ENCODE data around the gene GBA3.

GBA3 gene

GRCh38 chr4:22790631-22791030 lies 97.9 kb downstream of the GBA3 start:
- DNase-seq, result no peak

DNA sequence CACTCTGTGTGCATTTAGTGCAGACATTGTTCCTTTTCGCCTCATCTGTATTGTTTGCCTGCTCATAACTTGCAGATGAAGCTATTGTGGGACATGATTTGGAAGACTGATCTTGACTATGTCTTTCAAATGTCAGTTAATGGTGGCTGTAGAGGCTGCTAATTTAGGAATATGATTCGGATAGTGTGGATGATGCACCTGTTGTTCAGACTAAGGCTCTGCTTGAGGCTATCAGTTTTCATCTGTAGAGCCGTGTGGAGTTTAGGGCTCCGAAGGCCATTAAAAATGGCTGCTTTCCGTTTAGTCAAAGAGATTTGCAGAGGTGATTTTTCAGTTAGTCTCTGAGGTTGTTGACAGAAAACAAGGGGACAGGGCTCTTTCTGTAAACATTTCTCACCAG lies 102.0 kb downstream of the GBA3 start:
- DNase-seq, result no peak

GRCh38 chr4:22801391-22801790 lies 108.7 kb downstream of the GBA3 start:
- no peak for DNase-seq

GRCh38 chr4:22802876-22803275 lies 110.1 kb downstream of the GBA3 start:
- no peak for DNase-seq

DNA sequence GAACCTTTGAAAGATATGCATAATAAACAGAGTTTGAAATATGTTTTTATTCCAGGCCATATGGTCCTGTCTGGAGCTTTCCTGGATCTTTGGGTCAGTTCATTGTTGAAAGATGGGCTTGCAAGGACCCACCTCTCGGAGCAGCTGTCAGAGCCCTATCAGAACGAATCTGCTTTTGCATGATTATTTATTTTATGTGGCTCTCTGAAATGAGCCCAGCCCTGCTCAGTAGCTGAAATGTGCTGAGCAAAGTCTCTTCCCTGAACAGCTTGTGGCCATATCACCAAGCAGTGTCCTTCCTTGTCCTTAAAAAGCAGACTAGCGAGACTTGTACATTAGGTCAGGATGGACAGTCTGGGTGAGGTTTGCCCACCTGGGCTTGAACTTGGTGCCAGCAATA lies 110.8 kb downstream of the GBA3 start:
- DNase-seq, result peak; percentile 54

DNA sequence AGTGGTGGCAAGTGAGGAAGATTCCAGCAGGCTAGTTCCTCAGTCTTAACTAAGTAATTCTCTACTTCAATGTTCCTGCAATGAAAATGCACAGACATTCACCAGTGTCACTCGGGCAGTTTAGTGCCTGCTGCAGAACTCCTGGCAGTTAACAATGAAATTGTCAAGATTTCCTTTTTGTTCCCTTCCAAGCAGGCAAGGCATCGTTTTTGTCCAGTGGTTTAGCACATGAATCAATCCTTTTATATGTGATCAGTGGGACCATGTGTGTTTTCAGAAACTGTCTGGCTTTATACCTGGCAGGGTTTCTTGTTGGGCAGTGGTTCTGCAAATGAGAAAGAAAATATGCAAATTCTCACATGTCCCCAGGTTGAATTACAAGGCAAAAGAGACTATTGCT lies 122.2 kb downstream of the GBA3 start:
- no peak for DNase-seq

DNA sequence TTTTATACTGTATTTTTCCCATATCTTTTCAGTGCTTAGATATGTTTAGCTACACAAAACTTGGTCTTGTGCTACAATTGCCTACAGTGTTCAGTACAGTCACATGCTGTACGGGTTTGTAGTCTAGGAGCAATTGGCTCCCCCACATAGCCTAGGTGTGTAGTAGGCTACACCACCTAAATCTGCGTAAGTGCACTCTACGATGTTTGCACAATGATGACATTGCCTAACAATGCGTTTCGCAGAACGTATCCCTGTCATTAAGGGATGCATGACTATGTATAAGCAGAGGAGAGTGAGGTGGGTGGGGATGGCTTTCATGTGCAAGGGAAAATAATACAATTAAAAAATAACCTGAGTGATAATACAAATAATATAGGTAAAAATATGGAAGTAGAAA lies 131.4 kb downstream of the GBA3 start:
- no peak for DNase-seq

- no peak for DNase-seq
Measured at GRCh38 chr4:22842360-22843018, 149.8 kb downstream of the GBA3 start.

DNA sequence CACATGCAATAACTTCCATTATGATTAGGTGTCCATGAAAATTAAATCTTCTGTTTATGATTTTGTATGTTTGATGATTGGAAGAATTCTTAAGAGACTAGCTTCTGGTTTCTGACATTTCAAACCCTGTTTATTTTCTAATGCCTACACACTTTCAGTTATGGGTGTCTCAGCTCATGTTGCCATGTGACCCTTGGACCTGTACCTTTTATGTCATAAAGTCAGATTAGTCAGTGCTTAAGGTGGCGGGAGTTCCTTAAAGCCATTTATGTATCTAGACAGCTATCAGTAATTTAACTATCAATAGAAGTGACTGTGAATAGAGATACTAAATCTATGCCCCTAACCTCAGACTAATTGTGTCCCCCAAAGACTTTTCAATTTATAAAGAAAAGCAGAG lies 155.6 kb downstream of the GBA3 start:
- DNase-seq, result peak; percentile 33

- DNase-seq, result peak; percentile 94
Measured at GRCh38 chr4:22850055-22850454, 157.3 kb downstream of the GBA3 start.

DNA sequence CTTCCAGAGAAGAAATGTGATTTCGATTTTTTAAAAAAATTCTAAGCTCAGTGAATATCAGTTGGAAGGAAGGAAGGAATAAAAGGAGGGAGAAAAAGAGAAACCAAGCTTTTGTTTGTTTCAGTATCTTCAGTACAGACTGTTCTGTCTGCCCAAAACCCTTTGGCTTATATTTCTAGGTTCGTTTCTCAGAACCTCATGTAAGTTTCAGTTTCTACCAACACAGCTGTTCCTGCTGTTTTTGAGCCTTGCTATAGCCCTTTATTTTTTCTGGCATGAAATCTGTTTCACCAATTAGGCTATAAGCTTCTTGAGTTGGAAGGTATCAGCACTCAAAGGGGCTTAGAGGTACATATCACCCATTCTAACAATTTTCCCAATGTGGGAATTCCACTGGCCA lies 157.9 kb downstream of the GBA3 start:
- peak; percentile 46 for DNase-seq

DNA sequence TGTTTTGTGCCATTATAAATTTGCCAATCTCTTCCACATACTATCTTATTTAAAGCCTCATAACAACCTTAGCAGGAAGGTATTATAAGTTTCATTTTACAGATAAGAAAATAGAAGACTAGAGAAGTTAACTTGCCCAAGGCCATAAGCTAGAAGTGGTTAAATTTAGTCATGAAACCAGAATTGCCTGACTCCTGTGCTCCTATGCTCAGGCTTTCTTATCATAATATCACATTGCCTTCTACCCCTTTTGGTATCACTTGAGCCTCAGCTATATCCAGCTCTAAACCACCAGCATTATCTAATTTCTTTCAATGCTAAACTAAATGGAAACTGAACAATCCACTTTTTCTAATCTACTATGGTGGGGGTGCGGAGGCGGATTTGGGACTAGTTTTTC lies 164.7 kb downstream of the GBA3 start:
- DNase-seq, result no peak

DNA sequence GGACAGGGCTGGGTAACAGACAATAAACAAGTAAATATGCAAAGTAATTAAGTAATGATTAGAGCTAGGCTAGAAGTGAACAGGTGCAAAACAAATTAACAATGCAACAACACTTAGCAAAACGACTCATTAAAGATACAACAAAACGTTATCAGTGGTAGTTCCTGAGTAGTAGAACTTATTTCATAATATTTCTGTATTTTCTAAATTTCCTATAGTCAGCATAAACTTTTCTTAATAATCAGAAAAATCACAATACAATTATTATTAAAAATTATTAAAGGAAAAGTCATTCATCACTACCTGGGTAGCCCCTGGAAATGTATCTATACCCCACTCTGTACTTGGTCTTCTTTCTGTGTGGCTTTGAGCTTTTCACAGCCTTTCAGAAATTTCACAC lies 166.6 kb downstream of the GBA3 start:
- DNase-seq, result no peak

Measured in NCI-H1092 treated with DMSO at 0.1 percent for 48 hours (cell line).